T-helper 9 cell (primary cell): ENCODE data around the gene PIEZO1.
"Not testable (repeated sequence)": the region's sequence is repeated elsewhere in the genome, so short reads cannot be mapped to it uniquely, and the experiment has no call there.

Experiments
- DNase-seq: peaks from one replicate; pipeline ENCODE4 v3.0.0-alpha.2; 2020

The PIEZO1 gene

DNA sequence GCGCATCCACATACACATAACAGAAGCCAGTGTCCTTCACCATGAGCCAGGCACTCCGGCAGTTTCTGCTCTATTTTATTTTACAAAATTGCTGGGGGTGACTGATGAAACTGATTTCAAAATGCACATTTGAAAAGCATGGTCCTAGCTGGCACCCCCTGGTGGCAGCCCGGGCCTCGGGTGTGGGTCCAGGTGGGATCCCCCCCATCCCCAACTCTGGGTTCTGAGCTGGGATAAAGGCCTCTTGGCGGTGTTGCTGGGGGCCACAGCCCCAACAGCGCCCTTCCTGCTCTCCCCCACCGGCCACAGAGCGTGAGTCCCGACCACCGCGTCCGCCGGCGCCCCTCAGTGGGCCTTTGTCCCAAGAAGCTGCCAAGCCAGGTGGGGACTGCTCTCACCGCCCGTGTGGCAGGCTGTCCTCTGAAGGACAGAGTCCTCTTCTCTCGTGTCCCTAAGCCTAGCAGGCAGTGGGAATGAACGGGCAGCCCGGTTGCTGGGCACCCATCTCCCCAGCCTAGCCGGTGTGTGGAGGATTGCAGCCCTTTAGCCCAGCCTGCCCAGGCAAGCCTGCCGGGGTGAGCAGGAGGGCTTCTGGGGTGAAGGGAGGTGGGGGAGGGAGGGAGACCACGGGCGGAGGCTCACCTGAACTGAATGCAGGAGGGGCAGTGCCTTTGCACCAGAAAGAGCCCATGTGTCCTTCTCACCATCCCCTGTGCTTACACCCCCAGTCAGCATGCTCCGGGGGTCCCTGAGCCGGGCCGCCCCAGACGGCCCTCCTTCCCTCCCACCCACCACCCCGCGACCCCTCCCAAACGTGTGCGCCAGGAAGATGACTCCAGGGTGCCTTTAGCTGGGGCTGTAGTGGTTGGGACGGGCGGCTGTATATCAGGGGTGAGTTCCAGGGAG, 99.6 kb downstream of the PIEZO1 start:
- peak; percentile 53 for DNase-seq

DNA sequence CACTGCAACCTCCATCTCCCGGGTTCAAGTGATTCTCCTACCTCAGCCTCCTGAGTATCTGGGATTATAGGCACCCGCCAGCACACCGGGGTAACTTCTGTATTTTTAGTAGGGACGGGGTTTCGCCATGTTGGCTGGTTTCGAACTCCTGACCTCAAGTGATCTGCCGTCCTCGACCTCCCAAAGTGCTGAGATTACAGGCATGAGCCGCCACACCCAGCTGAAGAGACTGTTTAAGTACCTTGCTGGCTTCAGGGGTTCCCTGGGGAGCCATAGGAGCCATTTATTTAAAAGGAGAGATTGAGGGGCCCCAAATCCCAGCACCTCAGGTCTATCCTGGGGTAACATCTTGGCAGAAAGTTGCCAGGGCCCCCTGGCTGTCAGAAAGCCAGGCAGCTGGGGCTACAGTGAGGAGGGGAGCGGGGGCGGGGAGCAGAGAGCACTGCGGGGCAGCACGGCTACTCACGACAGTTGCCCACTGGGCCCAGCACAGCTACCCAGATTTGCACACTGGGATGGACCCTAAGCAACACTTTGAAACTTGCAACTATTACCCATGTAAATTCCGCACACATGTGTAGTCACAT, 100.4 kb downstream of the PIEZO1 start:
- no peak for DNase-seq

DNA sequence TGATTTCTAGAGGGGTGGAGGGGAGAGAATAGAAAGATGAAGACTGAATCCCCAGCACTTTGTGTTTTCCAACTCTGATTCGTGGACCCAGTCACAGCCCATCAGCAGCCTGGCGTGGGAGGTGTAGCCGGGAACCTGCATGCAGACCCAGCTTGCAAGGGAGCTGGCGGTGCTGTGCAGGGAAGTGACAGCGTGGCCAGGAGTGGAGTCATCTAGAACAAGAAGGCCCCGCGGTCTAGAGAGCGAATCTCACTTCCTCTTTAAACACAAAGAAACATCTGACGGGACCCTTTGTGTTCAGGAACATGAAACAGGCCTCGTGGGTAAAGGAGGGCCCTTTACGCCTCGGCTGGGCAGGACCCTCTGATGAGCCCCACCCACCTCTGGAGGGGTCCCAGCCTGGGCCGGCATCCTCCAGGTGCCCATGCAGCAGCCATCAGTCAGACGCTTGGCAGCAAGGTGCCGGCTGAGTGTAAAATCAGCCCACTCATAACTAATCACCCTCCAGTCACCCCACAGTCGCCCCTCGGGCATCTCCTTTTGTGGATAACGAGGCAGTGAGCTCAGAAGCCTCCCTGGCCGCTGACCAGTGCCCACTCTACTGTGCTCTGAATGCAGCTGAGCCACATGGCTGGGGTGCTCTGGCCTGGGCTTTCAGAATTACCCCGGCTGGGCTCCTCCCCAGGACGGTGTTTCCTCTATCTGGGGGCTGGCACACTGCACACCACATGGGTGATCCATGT, 103.1 kb downstream of the PIEZO1 start:
- no peak for DNase-seq

DNA sequence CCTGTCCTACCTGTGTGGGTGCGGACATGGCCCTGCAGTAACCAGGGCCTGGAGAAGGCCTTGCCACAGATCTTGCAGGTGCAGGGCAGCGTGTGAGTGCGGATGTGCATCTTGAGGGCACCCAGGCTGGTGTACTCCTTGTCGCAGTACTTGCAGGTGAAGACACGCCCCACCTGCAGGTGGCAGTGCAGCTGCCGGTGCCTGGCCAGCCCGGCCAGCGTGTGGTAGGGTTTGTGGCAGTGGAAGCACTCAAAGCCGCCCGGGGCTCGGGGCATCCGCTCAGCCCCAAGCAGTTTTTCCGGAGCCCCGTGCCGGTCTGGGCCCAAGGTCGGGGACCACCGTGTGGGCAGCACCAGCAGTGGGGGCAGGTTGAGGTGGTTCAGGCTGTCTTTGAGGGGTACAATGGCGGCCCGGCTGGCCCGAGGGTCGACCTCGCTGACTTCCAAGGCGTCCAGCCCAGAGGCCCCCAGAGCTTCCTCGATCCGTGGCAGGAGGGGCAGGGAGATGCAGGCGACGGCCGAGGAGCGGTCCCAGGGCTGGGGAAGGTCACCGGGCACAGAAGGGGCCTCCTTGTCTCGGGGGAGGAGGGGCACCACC, 103.8 kb downstream of the PIEZO1 start:
- no peak for DNase-seq

DNA sequence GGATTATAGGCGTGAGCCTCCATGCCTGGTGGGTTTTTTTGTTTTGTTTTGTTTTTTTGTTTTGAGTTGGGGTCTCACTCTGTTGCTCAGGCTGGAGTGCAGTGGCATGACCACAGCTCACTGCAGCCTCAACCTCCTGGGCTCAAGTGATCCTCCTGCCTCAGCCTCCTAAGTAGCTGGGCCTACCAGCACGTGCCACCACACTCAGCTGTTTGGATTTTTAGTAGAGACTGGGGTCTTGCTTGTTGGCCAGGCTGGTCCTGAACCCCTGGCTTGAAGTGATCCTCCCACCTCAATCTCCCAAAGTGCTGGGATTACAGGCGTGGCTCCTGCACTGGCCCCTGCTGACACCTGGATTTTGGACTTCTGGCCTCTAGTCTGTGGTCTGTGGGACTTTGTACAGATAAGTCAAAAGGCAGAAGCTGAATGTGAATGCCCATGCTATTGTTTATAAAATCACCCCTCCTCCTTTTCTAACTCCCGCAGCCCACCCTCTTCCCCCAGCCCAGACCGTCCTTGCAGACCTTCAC, 104.4 kb downstream of the PIEZO1 start:
- DNase-seq, result no peak

DNA sequence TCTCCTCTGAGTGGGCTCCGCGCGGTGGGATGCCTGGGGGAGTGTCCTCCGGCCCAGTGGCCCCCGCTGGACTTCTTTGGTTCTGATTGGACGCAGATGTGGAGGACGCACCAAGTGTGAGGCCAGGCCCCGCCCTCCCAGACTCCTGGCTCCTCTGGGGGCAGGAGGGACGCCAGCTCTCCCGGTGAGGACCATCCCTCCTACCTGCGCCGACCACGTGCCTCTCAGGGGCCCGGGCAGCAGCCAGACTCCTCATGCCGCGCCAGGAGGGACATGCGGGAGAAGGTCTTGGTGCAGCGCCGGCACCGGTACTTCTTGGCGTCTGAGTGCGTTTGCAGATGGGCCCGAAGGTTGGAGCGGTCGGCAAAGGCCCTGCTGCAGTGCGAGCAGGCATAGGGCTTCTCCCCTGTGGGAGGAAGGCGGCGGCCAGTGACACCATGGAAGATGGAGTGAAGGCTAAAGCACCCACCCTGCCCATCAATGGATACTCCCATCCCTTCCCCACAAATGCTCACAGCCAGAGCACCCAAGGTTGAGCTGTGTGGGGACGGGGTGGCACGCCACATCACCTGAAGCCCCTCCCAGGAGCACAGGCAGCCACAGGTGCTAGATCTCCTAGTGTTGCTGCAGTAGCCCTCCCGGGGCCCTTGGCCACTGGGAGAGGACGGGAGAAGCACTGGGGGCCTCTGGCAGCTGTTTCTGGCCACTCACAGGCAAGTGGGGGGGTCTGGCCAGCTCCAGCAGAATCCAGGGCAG, 106.6 kb downstream of the PIEZO1 start:
- no peak for DNase-seq

DNA sequence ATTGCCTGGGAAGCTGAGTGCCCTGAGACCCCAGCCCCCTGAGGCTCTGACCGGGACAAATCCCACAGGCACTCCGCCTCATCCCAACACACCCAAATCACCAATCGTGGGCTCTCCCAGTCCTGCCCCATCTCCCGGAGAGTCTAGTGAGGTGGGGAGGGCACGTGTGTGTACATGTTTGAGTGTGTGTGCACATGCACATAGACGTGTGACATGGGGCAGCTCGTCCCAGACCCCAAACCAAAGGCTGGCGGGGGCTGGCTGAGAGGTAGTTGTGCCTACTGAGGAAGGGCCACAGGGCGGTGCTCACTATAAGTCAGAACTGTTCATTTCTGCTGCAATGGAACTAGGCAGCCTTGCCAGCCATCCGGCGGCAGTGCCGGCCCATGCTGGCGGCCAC, 107.3 kb downstream of the PIEZO1 start:
- no peak for DNase-seq

DNA sequence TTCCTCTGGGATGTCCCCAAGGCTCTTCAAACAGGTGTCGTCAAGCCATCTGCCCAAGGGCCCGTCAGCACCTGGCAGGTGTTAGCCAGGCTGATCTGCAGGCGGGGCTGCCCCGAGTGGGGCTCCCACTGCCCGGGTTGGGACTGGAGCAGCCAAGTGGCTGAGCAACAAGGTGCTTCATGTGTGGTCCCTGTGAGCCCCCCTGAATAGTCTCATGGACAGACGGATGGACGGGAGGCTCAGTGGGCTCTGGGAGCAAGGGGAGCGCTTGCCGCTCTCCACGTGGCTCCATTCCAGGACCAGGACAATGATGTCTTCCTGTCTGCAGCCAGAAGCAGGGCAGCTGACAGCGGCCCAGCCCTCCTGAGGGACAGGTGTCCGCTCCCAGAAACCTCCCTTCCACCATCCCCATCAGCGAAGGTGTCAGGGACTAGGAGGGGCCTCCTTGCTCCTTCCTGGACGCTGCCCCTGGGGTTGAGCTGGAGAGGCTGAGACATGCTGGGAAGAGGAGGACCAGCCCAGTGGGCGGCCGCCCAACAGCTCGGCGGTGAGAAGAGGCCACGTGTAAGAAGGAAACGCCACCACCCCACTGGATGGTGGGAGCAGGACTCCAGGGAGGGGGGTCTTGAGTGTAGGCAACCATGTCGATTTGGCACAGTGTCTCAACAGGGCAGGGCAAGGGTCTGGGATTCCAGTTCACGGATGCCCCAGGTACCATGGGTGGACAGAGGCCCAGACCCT, 108.3 kb downstream of the PIEZO1 start:
- DNase-seq, result no peak

DNA sequence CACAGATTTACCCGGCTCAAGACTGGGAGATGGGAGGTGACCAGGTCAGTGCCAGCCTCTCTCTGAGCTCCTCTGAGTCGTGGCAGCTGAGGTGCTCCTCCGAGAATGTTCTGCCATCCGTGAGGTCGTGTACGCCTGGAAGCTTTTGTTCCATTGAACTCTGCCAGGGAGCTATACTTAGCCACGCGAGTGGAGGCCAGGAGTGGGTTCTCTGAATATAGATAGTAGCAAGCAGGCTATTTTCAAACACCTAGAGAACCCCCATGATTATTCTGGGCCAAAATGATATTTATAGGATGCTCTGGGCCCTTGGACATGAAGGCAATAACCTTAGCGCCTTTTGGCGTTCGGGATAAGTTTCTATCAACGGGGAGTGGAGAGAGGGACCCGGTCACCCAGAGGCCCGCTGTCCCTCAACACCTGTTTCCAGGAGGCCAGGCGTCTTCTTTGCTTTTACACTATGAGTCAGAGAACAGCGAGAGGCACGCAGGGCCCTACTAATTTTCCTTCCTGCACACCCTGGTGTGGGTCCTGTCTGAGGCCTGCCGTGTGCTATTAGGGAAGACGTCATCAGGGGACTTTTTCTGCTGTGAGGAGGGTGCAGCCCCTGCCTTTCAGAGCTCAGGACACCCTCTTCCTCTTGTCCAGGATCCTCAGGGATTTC, 111.2 kb downstream of the PIEZO1 start:
- DNase-seq, result no peak

DNA sequence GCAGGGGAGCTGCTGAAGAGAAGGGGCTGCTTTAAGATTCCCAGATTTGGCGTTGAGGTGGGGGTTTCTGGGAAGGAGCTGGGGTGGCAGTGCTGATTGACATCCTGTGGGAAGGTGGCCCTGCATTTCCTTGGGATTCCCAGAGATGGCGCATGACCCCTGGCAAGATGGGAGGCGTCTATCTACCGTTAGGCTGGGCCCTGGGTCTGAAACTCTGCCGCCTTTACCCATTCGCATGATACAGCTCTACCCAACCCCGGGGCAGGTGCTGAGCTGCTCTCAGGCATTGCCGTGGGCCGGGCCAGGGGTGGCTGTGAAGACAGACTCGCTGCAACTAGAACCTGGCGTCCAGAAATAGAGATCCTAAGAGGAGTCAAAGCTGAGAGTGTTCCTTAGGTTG, 112.2 kb downstream of the PIEZO1 start:
- DNase-seq, result no peak

DNA sequence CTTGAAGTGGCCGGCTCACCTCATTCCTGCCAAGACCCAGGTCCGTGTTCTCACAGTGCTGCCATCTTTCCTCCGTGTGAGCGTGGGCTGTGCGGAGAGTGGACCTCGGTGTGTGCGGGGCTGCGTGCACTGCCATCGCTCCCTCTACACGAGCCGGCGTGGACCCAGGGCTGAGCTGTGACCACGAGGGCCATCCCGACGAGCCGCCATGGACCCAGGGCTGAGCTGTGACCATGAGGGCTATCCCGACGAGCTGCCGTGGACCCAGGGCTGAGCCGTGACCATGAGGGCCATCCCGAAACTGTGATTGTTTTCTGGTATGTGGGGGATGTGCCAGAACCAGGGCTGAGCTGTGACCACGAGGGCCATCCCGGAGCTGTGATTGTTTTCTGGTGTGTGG, 113.2 kb downstream of the PIEZO1 start:
- no peak for DNase-seq

DNA sequence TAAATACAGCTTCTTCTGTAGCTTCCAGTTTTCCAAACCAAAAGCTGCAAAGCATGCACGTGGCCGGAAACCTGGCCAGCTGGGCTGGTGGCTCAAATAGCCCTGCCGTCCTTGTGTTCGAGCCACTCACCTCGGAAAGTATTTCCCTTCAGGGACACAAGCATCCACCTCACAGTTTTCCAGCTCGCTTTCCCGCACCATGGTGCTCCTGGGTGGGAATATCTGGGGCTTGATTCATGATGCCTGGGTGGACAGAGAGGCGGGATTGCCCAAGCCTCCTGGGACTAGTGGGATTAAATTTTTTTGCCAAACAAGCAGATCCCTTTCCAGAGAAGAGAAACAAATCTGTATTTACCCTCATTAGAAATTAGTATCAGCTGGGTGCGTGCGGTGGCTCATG, 115.0 kb downstream of the PIEZO1 start:
- no peak for DNase-seq

DNA sequence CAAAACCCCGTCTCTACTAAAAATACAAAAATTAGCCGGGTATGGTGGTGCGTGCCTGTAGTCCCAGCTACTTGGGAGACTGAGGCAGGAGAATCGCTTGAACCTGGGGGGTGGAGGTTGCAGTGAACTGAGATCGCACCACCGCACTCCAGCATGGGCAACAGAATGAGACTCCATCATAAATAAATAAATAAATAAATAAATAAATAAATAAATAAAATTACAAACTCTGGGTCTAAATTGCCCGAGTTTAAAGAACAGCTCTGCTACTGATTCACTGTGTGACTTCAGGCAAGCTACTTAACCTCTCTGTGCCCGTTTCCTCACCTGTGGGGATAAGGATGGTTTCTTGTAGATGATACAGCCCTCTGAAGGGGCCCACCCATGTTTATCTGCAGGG, 115.5 kb downstream of the PIEZO1 start:
- not testable (repeated sequence) for DNase-seq

DNA sequence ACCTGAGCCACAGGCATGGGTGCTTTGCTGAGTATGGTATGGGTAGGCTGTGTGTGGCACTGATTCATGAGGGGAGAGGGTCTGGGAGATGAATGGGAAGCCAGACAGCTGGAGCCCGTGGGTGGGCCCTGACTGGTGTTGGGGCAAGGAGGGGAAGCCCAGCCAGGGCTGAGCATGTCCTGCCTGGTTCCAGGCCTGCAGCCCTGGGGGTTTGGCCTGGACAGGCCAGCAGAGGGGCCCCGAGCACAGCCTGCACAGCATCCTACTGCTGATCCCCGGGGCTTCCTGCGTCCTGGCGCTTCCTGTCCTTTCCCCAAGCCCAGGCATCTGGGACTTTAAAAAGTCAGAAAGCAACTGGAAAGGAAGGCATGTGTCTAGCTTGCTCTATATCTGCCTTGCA, 117.6 kb downstream of the PIEZO1 start:
- DNase-seq, result no peak

DNA sequence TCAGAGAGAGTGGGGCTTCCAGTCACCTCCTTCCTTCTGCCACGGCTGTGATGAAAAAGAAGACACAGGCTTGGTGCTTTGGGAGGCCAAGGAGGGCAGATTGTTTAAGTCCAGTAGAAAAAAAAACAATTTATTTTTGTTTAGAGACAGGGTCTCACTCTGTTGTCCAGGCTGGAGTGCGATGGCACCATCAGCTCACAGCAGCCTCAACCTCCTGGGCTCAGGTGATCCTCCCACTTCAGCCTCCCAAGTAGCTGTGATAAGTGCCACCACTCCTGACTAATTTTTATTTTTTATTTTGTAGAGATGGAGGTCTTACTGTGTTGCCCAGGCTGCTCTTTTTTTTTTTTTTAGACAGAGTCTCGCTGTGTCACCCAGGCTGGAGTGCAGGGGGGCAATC, 119.5 kb downstream of the PIEZO1 start:
- no peak for DNase-seq
